Retinal pigment epithelial cell (primary cell): Measurements from ENCODE around the gene SHB.

Source experiments
- DNase-seq: peaks from one replicate; pipeline ENCODE4 v3.0.0-alpha.2; 2010; ENCODE audit warnings: low read depth
- H3K4me3 ChIP-seq: 2 replicates; pipeline ENCODE4 v1.5.1; 2011; ENCODE audit warnings: mild to moderate bottlenecking, low read length, control low read depth, moderate library complexity
- TF ChIP-seq, protein P1 (sequence below): conservative IDR thresholded peaks from 2 replicates; pipeline ENCODE4 v1.5.1; 2011; ENCODE audit warnings: low read depth, low read length, control low read depth, inconsistent platforms

Gene SHB

DNA sequence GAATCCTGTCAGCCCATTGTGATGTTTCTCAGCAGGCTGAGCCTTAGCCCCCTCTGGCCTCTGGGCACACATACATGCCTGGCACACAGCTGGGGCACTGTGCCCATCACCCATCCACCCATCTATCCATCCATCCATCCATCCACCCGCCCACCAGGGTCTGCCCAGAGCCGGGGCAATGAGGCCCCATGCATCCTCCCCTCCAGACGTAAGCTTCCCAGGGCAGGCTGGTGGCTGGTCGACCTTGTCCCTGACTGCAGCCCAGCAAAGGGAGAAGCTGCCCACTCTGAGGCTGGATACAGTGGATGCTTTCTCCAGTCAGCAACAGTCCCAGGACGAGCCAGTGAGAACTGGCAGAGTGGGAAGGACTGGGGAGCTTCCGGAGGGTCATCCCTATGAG is 144.0 kb downstream of the SHB start:
- TF ChIP-seq, protein P1, sequence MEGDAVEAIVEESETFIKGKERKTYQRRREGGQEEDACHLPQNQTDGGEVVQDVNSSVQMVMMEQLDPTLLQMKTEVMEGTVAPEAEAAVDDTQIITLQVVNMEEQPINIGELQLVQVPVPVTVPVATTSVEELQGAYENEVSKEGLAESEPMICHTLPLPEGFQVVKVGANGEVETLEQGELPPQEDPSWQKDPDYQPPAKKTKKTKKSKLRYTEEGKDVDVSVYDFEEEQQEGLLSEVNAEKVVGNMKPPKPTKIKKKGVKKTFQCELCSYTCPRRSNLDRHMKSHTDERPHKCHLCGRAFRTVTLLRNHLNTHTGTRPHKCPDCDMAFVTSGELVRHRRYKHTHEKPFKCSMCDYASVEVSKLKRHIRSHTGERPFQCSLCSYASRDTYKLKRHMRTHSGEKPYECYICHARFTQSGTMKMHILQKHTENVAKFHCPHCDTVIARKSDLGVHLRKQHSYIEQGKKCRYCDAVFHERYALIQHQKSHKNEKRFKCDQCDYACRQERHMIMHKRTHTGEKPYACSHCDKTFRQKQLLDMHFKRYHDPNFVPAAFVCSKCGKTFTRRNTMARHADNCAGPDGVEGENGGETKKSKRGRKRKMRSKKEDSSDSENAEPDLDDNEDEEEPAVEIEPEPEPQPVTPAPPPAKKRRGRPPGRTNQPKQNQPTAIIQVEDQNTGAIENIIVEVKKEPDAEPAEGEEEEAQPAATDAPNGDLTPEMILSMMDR: no peak
- H3K4me3 ChIP-seq: no peak overlapping the region
- DNase-seq: no peak

DNA sequence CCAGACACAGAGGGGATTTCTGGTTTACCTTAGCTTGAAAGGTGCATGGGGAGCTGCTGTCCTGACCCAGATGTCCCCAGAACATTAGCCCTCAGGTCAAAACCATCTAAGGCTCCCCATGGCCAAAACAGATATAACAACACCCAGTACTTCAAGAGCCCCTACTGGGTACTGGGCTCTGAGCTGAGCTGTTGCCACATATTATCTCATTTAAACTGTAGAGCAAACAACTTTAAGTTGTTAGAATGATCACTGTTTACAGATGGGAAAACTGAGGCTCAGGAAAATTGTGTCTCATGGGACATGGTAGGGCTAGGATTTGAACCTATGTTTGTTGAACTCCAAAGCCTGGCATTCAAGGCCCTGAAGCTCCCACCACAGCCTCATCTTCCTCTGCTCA is 144.5 kb downstream of the SHB start:
- no peak overlapping the region for H3K4me3 ChIP-seq
- no peak for DNase-seq
- TF ChIP-seq, protein P1: no peak

- H3K4me3 ChIP-seq: no peak overlapping the region
- no peak for DNase-seq
- TF ChIP-seq, protein P1: no peak
These were observed 145.1 kb downstream of the SHB start for GRCh38 chr9:37923796-37924427.

DNA sequence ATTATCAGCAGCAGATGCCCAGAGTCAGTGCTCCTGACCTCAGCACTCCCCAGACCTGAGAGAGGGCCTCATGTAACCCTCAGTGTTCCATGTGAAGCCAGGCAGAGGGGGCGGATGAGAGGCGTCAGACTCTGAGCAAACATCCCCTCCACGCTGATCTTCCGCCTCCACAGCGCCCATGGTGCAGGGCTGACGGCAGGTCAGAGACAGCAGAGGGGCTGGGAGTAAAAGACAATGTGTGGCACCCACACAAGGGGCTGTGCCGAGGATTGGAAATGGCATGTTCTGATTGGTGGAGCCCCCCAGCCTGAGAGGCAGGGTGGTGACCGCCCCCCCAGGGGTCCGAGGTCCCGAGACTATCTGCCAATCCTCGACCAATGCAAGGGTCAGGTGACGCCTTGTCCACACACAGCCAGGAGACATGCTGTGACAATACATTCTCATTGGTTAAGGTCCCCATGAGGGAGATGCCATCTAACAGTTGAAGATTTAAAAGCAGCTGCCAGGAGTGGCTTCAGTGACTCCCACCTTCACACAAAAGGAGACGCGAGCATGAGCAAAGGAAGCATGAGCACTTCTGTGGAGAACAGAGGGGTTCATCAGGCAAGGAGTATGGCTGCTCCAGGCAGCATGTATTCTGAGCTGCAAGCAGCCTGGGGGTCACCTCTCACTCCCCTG is 145.8 kb downstream of the SHB start:
- DNase-seq: no peak
- no peak overlapping the region for H3K4me3 ChIP-seq
- TF ChIP-seq, protein P1: no peak

DNA sequence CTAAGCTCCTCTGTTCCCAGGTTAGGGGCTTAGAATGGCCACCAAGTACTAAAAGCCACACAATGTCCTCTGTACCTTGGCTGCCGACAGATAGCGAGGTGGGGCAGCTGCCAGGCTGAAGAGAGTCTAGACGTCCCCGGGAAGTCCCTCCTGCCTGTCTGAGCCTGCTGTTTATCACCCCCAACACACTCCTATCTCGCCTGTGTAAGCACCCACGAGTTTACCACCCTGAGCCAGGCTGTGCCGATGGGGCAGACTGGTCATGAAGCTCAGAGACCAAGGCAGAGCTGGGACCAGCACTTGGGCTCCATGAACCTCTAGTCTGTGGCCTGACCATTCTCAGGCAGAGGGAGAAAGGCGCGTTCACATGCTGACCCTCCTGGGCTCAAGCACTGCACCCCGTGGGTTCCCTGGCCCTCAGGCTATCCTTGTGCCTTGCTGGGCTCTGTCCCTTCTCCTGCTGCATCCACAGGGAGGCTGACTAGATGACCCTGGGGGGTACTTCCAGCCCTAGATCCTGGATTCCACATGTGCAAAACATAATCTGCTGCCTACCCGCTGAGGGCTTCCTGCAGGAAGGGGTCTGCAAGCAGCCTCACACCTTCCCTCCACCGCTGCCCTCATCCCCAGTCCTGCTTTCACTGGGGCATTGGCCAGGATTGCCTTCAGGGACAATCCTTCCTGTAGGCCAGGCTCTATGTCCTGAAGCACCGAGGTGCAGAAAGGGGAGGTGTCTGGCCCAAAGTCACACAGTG is 146.5 kb downstream of the SHB start:
- H3K4me3 ChIP-seq: no peak overlapping the region
- DNase-seq: no peak
- TF ChIP-seq, protein P1: no peak

- no peak overlapping the region for H3K4me3 ChIP-seq
- peak; percentile 71 for DNase-seq
- TF ChIP-seq, protein P1: peak; percentile 64
These were observed 147.3 kb downstream of the SHB start for GRCh38 chr9:37921546-37922300.
